Nephron (organoid): Measurements from ENCODE around the gene KRTAP5-5.
A peak's percentile ranks its signal among the peaks of the same experiment; 100 is the strongest.
"Not testable (repeated sequence)": the region's sequence is repeated elsewhere in the genome, so short reads cannot be mapped to it uniquely, and the experiment has no call there.

Source experiments
- H3K27ac Mint-ChIP-seq, 3 experiments: 2 replicates each; pipeline ENCODE4 v1.8.0; 2020; ENCODE audit warnings: mixed read lengths in 3 of 3, mild to moderate bottlenecking in 2 of 3, moderate library complexity in 1 of 3
- H3K27me3 Mint-ChIP-seq: 2 replicates; pipeline ENCODE4 v1.8.0; 2021; ENCODE audit warnings: low read depth, mild to moderate bottlenecking, moderate library complexity, mixed read lengths
- H3K36me3 Mint-ChIP-seq: 2 replicates; pipeline ENCODE4 v1.8.0; 2020; ENCODE audit warnings: low read depth, mixed read lengths
- H3K4me1 Mint-ChIP-seq: 2 replicates; pipeline ENCODE4 v1.8.0; 2020; ENCODE audit warnings: mixed read lengths
- H3K4me3 Mint-ChIP-seq, 3 experiments: 2 replicates each; pipeline ENCODE4 v1.8.0; 2020; ENCODE audit warnings: mild to moderate bottlenecking in 3 of 3, mixed read lengths in 3 of 3, moderate library complexity in 2 of 3
- H3K9me3 Mint-ChIP-seq: 2 replicates; pipeline ENCODE4 v1.8.0; 2020; ENCODE audit warnings: mixed read lengths
- TF ChIP-seq, protein P1 (sequence below), 3 experiments: fragments of 200-600 bp; sonication (generic); IDR thresholded peaks; one replicate each; pipeline ENCODE4 v1.5.0; 2021; ENCODE audit warnings: antibody characterized with exemption in 3 of 3; ENCODE audit not compliant: unreplicated experiment in 3 of 3

KRTAP5-5 gene

DNA sequence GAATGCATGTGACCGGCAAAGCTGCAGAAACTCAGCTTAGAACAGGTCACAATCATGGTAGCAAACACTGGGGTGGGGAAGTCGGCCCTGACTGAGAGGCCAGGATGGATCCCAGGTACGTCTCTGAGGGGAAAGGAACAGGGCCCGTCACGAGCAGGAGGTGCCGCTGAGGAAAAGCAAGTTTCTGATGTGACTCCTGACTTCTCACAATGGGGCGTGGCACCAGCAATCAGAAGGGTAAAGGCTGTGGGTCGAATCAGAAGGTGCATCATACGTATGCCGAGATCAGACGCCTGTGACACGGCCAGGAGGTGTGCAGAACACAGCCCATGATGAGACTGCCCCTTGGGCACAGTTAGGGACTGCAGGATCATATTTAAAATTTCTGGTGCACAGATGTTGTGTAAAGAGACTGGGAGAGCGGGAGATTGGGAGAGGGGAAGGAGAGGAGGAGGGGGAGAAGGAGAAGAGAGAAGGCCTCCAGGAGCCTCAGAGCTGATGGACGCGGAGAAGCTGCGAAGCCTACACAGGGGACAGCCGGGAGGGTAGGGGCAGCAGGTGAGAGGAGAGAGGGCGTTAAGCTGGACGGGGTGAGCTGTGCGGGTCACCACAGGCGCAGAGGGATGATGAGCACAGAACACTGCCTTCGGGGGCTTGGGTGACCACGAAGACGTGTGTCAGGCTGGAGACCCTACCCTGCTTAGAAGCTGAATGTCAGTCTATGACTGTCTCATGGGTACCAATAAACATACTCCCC lies 30.7 kb downstream of the KRTAP5-5 start:
- TF ChIP-seq, protein P1, sequence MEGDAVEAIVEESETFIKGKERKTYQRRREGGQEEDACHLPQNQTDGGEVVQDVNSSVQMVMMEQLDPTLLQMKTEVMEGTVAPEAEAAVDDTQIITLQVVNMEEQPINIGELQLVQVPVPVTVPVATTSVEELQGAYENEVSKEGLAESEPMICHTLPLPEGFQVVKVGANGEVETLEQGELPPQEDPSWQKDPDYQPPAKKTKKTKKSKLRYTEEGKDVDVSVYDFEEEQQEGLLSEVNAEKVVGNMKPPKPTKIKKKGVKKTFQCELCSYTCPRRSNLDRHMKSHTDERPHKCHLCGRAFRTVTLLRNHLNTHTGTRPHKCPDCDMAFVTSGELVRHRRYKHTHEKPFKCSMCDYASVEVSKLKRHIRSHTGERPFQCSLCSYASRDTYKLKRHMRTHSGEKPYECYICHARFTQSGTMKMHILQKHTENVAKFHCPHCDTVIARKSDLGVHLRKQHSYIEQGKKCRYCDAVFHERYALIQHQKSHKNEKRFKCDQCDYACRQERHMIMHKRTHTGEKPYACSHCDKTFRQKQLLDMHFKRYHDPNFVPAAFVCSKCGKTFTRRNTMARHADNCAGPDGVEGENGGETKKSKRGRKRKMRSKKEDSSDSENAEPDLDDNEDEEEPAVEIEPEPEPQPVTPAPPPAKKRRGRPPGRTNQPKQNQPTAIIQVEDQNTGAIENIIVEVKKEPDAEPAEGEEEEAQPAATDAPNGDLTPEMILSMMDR (IDR thresholded peaks at IDR 0.05; ENCODE audit: unreplicated experiment in 3 of 3) = no peak
- no peaks in the 10 kb centered on the region for H3K36me3 Mint-ChIP-seq
- H3K27me3 Mint-ChIP-seq = peaks cover 18% of the 10 kb centered on the region
- H3K4me1 Mint-ChIP-seq = peaks cover 12% of the 10 kb centered on the region
- no peak overlapping the region for H3K27ac Mint-ChIP-seq
- no peaks in the 10 kb centered on the region for H3K9me3 Mint-ChIP-seq
- no peak overlapping the region for H3K4me3 Mint-ChIP-seq

DNA sequence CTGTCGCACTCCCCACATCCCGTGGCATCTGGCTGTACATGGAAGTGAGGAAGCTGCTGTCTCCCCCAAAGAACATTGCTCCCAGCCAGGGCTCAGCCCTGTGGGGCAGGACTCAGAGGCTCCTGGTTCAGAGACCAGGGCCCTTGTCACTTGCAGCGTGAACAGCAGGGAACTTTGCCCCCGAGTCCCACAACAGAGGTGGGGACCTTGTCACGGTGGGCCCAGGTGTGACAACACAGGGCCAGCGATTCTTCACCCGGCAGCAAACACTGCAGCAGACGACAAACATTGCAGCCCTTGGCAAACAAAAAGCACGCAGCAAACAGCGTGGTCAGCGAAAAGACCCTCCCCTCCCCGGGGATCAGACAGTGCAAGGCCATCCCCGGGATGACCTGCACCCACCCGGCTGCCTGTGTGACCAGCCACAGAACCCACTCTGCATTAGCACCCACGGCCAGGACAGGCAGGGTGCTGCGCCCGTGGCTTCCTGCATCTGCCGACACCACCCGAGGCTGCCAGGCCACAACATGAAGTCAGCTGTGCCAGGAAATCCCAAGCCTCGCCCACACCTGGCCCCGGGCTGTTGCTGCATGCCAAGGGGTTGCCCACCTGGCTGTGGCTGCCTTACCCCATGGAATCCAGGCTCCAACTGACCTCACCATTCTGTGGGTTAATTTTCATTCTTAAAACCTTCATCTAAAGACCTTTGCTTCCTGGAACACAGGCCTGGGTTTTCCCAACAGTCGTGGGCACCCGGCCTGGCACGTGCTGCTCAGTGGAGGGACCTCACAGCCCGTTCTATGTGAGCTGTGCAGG lies 32.1 kb downstream of the KRTAP5-5 start:
- not testable (repeated sequence) for H3K4me1 Mint-ChIP-seq, H3K4me3 Mint-ChIP-seq, H3K9me3 Mint-ChIP-seq, H3K36me3 Mint-ChIP-seq
- Mint-ChIP-seq H3K27ac (peak overlapping the region in 1 of 3 experiments; percentile 44), H3K27me3 (peaks cover 18% of the 10 kb centered on the region)

DNA sequence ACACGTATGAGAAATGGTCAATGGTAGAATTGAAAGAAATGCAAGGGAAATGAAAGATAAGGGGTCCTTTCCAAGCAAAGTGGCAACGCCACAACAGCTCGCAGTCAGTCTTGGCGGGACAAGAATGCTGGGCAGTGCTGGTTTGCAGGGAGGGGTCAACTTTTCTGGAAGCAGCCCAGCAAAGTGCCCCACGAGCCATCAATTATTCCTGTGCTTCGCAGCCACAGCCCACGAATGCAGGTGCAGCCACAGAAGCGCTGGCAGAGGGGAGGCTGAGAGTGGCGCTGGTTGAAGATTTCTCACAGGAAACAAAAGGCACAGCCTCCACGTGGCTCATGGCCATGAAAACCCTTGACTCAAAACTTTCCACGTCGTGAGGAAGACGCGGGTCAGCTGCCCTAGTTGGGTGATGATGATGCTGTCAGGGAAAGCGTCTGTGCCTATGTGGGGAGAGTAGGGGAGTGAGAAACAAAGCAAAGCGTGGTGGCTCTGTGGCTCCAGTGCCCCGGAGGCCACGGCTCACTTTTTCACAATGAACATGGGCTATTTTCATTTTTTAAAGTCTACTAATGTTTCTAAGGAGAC lies 33.2 kb downstream of the KRTAP5-5 start:
- H3K9me3 Mint-ChIP-seq, H3K4me1 Mint-ChIP-seq, H3K36me3 Mint-ChIP-seq, H3K4me3 Mint-ChIP-seq: not testable (repeated sequence)
- Mint-ChIP-seq H3K27me3 (peaks cover 16% of the 10 kb centered on the region), H3K27ac (peak overlapping the region in 1 of 3 experiments; percentile 54)

DNA sequence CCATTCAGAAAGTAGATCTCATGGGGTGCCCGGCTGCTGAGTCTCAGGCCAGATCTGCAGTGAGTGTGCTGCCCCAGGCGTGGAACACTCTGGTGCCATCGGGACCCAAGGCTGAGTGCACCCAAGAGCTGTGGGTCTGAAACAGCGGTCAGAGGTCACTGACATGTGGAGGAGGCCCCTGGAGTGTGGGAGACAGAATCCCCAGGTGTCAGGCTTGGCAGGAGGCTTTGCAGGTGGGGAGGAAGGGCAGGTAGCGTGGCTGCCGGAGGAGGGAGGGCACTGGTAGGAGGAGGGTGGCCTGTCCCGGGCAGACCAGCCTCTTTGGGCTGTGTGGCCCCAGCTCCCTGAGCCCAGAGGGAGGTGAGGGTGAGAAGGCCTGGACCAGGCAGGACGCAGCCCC lies 35.7 kb downstream of the KRTAP5-5 start:
- Mint-ChIP-seq H3K27me3 (peaks cover 22% of the 10 kb centered on the region), H3K36me3 (no peaks in the 10 kb centered on the region), H3K4me1 (peaks cover 20% of the 10 kb centered on the region), H3K4me3 (no peak overlapping the region), H3K9me3 (no peaks in the 10 kb centered on the region), H3K27ac (no peak overlapping the region)
- TF ChIP-seq, protein P1 (IDR thresholded peaks at IDR 0.05; ENCODE audit: unreplicated experiment in 3 of 3) = no peak

DNA sequence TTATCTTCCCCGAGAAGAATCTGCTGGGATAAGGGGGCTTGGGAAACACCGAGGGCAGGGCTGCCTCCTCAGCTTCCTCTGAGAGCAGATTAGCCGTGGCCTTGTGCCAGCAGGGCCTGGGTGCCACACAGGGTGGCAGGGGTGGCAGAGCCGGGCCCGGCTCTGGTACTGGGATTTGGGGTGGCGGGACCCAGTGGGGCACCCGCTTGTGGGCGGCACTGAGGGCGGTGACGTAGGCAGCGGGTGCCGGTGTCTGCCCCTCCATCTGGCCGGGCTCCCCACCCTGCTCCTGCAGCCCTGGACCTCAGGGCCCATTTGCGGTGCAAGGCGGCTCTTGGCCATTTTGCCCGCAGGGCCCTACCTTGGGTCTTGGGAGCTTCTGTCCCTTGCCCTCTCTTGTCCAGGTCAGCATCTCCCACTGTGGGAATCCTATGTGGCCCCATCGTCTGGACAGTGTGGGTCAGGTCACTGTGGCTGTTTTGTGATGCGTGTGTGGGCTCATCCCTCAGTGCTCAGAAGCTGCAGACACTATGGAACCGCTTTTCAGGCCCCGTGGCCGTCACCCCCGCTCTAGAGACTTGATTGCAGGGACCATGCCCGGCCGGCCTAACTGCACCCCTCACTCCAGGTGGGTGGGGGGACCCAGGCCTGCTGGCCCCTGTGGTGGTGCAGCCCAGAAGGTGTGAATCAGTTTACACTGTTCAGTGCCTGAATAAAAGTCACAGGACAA lies 37.7 kb downstream of the KRTAP5-5 start:
- Mint-ChIP-seq H3K4me1 (peaks cover 20% of the 10 kb centered on the region), H3K4me3 (no peak overlapping the region), H3K27me3 (peaks cover 16% of the 10 kb centered on the region)

DNA sequence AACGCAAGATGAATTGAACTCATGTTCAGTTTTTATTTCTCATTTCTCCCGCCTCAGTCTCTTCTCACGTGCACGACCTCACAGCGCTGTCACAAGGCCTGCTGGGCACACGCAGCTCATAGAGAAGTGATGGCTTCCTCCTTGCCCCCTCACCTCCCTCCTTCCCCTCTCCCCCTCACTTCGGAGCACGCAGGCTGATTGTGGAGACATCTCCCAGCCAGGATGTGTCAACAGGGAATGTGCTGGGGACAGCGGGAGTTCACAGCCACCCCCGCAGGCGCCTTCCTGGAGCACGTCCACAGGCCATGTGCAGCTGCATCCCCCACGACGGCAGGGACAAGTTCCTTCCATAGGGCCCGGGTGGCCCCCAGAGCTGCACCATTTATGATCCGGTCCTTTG lies 38.3 kb downstream of the KRTAP5-5 start:
- peaks cover 16% of the 10 kb centered on the region for H3K27me3 Mint-ChIP-seq
- no peak overlapping the region for H3K4me3 Mint-ChIP-seq
- peak overlapping the region; percentile 29 to 78 (median 66) for H3K27ac Mint-ChIP-seq
- H3K36me3 Mint-ChIP-seq = no peaks in the 10 kb centered on the region
- TF ChIP-seq, protein P1 (IDR thresholded peaks at IDR 0.05; ENCODE audit: unreplicated experiment in 3 of 3) = no peak
- H3K4me1 Mint-ChIP-seq = peaks cover 20% of the 10 kb centered on the region
- peaks cover 2% of the 10 kb centered on the region for H3K9me3 Mint-ChIP-seq

More for the DNA sequence above, 37.7 kb downstream of the KRTAP5-5 start:
- H3K36me3 Mint-ChIP-seq = no peaks in the 10 kb centered on the region
- H3K27ac Mint-ChIP-seq = peak overlapping the region; percentile 29 to 78 (median 66)
- H3K9me3 Mint-ChIP-seq = no peaks in the 10 kb centered on the region
- TF ChIP-seq, protein P1 (IDR thresholded peaks at IDR 0.05; ENCODE audit: unreplicated experiment in 3 of 3) = no peak
